ENCODE measurements around the gene SLC38A2.
"Not testable (repeated sequence)": the region's sequence is repeated elsewhere in the genome, so short reads cannot be mapped to it uniquely, and the experiment has no call there.

The SLC38A2 gene

DNA sequence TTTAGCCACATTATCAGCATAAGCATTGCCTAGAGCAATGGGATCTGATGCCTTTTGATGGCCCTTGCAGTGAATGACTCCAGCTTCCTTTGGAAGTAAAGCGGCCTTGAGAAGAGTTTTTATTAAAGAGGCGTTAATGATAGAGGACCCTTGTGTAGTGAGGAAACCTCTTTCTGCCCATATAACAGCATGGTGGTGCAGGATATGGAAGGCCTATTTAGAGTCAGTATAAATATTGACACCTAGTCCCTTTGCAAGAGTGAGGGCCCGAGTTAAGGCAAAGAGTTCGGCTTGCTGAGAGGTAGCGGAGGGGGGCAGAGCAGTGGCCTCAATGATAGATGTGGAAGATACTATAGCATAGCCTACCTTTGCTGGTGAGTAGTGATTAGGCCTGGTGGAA lies 47.5 kb downstream of the SLC38A2 start:
- DNase-seq; H3K27me3 ChIP-seq (replicated peaks in 2 of 5; ENCODE audit: control insufficient read depth in 4 of 5, insufficient read depth in 5 of 5, low read length in 4 of 5); H3K36me3 ChIP-seq (ENCODE audit: control insufficient read depth in 4 of 4, insufficient read depth in 4 of 4, low read length in 3 of 4); POLR2A ChIA-PET; H3K4me1 ChIP-seq (ENCODE audit: control extremely low read depth in 1 of 4, control insufficient read depth in 4 of 4, insufficient read depth in 4 of 4, low read length in 3 of 4); CTCF ChIA-PET; H3K4me3 ChIP-seq (ENCODE audit: control insufficient read depth in 1 of 7, extremely low read depth in 1 of 7, insufficient read depth in 4 of 7, low read depth in 2 of 7, low read length in 6 of 7); H3K27ac ChIP-seq (ENCODE audit: insufficient read depth in 1 of 2, low read depth in 1 of 2, low read length in 2 of 2, poor library complexity in 1 of 2, severe bottlenecking in 2 of 2): not testable (repeated sequence)
- H3K9me3 ChIP-seq (ENCODE audit: control extremely low read depth in 1 of 5, control insufficient read depth in 4 of 5, insufficient read depth in 2 of 5, low read depth in 1 of 5, low read length in 4 of 5), result peaks cover 4 to 18% (median 9%) of the 10 kb centered on the region in 5 experiments
- WGBS (ENCODE audit: insufficient coverage), result 97% methylated on average over 3 of the region's 5 CpGs

DNA sequence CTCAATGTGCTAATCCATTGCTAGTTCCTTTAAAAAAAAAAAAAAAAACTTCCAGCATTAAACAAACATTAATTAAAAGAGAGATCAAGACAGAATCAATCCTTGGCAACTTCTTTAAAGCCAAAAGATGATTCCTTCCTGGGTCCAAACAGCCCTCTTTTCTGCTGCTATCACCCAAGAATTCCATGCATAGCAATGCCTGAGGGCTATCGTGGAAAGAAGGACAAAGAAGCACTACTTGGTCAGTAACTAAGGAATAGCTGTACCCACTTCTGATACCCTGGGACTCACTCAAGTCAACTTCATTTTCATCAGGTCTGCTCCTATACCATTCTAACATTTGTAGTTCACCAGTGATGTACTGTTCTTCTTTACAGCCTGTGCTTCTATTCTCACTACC lies 51.8 kb downstream of the SLC38A2 start:
- Histone ChIP-seq H3K4me3 (ENCODE audit: control insufficient read depth in 1 of 7, extremely low read depth in 1 of 7, insufficient read depth in 4 of 7, low read depth in 2 of 7, low read length in 6 of 7) (no peak overlapping the region), H3K36me3 (ENCODE audit: control insufficient read depth in 4 of 4, insufficient read depth in 4 of 4, low read length in 3 of 4) (no peaks in the 10 kb centered on the region), H3K9me3 (ENCODE audit: control extremely low read depth in 1 of 5, control insufficient read depth in 4 of 5, insufficient read depth in 2 of 5, low read depth in 1 of 5, low read length in 4 of 5) (peaks cover under 1 to 16% (median 4%) of the 10 kb centered on the region in 5 experiments), H3K27ac (ENCODE audit: insufficient read depth in 1 of 2, low read depth in 1 of 2, low read length in 2 of 2, poor library complexity in 1 of 2, severe bottlenecking in 2 of 2) (no peak overlapping the region), H3K27me3 (replicated peaks in 2 of 5; ENCODE audit: control insufficient read depth in 4 of 5, insufficient read depth in 5 of 5, low read length in 4 of 5) (no peaks in the 10 kb centered on the region), H3K4me1 (ENCODE audit: control extremely low read depth in 1 of 4, control insufficient read depth in 4 of 4, insufficient read depth in 4 of 4, low read length in 3 of 4) (no peaks in the 10 kb centered on the region)
- no peak for DNase-seq
- WGBS (ENCODE audit: insufficient coverage), result 100% methylated on average over 1 of the region's 1 CpG
- CTCF ChIA-PET, result no interaction called here
- POLR2A ChIA-PET, result no interaction called here

DNA sequence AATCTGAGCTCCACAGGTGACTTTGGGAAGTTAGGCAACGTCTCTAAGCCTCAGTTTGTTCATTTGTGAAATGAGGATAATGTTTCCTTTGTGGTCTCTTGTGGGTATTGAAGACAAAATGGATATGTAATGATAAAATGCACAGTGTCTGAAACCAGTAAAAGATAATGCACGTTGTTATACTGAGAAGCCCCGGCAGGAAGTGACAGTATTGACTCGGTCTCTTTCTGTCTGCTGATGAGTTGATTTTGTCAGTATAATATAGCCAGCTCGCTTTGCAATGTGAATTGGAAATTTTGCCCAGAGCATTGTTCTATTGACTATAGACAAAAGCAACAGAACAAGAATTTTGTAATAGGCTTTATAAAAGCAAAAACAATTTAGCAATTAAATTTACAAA lies 54.5 kb downstream of the SLC38A2 start:
- H3K36me3 ChIP-seq (ENCODE audit: control insufficient read depth in 4 of 4, insufficient read depth in 4 of 4, low read length in 3 of 4), result no peaks in the 10 kb centered on the region
- WGBS (ENCODE audit: insufficient coverage), result 90% methylated on average over 1 of the region's 5 CpGs
- H3K4me3 ChIP-seq (ENCODE audit: control insufficient read depth in 1 of 7, extremely low read depth in 1 of 7, insufficient read depth in 4 of 7, low read depth in 2 of 7, low read length in 6 of 7), result no peak overlapping the region
- POLR2A ChIA-PET, result no interaction called here
- H3K27me3 ChIP-seq (replicated peaks in 2 of 5; ENCODE audit: control insufficient read depth in 4 of 5, insufficient read depth in 5 of 5, low read length in 4 of 5), result no peaks in the 10 kb centered on the region
- no peak overlapping the region for H3K27ac ChIP-seq (ENCODE audit: insufficient read depth in 1 of 2, low read depth in 1 of 2, low read length in 2 of 2, poor library complexity in 1 of 2, severe bottlenecking in 2 of 2)
- H3K4me1 ChIP-seq (ENCODE audit: control extremely low read depth in 1 of 4, control insufficient read depth in 4 of 4, insufficient read depth in 4 of 4, low read length in 3 of 4), result no peaks in the 10 kb centered on the region
- DNase-seq, result no peak
- H3K9me3 ChIP-seq (ENCODE audit: control extremely low read depth in 1 of 5, control insufficient read depth in 4 of 5, insufficient read depth in 2 of 5, low read depth in 1 of 5, low read length in 4 of 5), result peaks cover 0 to 3% (median 0%) of the 10 kb centered on the region in 5 experiments
- CTCF ChIA-PET, result no interaction called here

Measured in common myeloid progenitor, CD34-positive (primary cell).